Endodermal cell (in vitro differentiated cells): Measurements from ENCODE around the gene ABCB7. TPM values are rescaled to one million over a fixed set of nuclear protein-coding genes. Genes with fewer than 3 reads are reported as not detected.
"Not testable (repeated sequence)": the region's sequence is repeated elsewhere in the genome, so short reads cannot be mapped to it uniquely, and the experiment has no call there.

Experiments used
- DNase-seq: peaks from one replicate; pipeline ENCODE4 v3.0.0-alpha.2; 2017
- H3K27ac ChIP-seq: 2 replicates; pipeline ENCODE4 v1.5.1; 2013; ENCODE audit warnings: mild to moderate bottlenecking, low read depth, low read length, moderate library complexity
- H3K27me3 ChIP-seq: 2 replicates; pipeline ENCODE4 v1.6.1; 2013; ENCODE audit warnings: mild to moderate bottlenecking, low read length, moderate library complexity; ENCODE audit not compliant: insufficient read depth, control insufficient read depth, poor library complexity, severe bottlenecking
- H3K36me3 ChIP-seq: 2 replicates; pipeline ENCODE4 v1.7.0; 2013; ENCODE audit warnings: mild to moderate bottlenecking, low read length, moderate library complexity; ENCODE audit not compliant: control insufficient read depth, insufficient read depth
- H3K4me1 ChIP-seq: one replicate; pipeline ENCODE4 v1.7.0; 2013; ENCODE audit warnings: low read length; ENCODE audit not compliant: control insufficient read depth, insufficient read depth
- H3K4me3 ChIP-seq: 2 replicates; pipeline ENCODE4 v1.5.1; 2013; ENCODE audit warnings: mild to moderate bottlenecking, low read length, moderate library complexity
- H3K9ac ChIP-seq: 2 replicates; pipeline ENCODE4 v1.6.1; 2013; ENCODE audit warnings: mild to moderate bottlenecking, low read length, moderate library complexity; ENCODE audit not compliant: poor library complexity, severe bottlenecking; ENCODE audit errors: extremely low read depth
- H3K9me3 ChIP-seq: 2 replicates; pipeline ENCODE4 v1.6.1; 2013; ENCODE audit warnings: mild to moderate bottlenecking, low read length, moderate library complexity; ENCODE audit not compliant: control insufficient read depth
- H3K27ac Mint-ChIP-seq: 2 replicates; pipeline ENCODE4 v1.8.0; 2020; ENCODE audit warnings: mixed read lengths
- H3K27me3 Mint-ChIP-seq: 2 replicates; pipeline ENCODE4 v1.8.0; 2021; ENCODE audit warnings: mild to moderate bottlenecking, mixed read lengths; ENCODE audit not compliant: insufficient read depth
- H3K36me3 Mint-ChIP-seq: 2 replicates; pipeline ENCODE4 v1.8.0; 2020; ENCODE audit warnings: low read depth, mixed read lengths
- H3K4me1 Mint-ChIP-seq: 2 replicates; pipeline ENCODE4 v1.8.0; 2020; ENCODE audit warnings: mixed read lengths
- H3K4me3 Mint-ChIP-seq: 2 replicates; pipeline ENCODE4 v1.8.0; 2020; ENCODE audit warnings: mild to moderate bottlenecking, moderate library complexity, mixed read lengths
- H3K9me3 Mint-ChIP-seq: 2 replicates; pipeline ENCODE4 v1.8.0; 2020; ENCODE audit warnings: mild to moderate bottlenecking, mixed read lengths
- WGBS, 2 experiments: methylation state at CpG; one replicate each; pipeline versions ENCODE4 v1.1.5 to v1.1.7; 2013; ENCODE audit warnings: missing lambda C conversion rate in 2 of 2, mixed read lengths in 1 of 2; ENCODE audit not compliant: insufficient coverage in 1 of 2, insufficient read length in 1 of 2; 5-methylcytosine and 5-hydroxymethylcytosine counted together
- total RNA-seq, 2 donors: library from RNA; stranded (reverse); fragmentation: NEBNext Ultra II Directional in 1 of 2; extraction: Animal tissue kit (Norgen Biotek cat#: 25700) in 1 of 2; gene quantifications; 2 replicates in 1 of 2; 3 replicates in 1 of 2; pipeline ENCODE4 v1.2.1, GENCODE V29; 2021
- TF ChIP-seq, protein P1 (sequence below): fragments of 200-600 bp; sonication (generic); conservative IDR thresholded peaks from 2 replicates; pipeline ENCODE4 v1.5.0; 2021; ENCODE audit warnings: antibody characterized with exemption, mild to moderate bottlenecking

ABCB7 gene
- total RNA-seq, 2 donors from 2014 or later = 38.2 to 40.0 TPM

DNA sequence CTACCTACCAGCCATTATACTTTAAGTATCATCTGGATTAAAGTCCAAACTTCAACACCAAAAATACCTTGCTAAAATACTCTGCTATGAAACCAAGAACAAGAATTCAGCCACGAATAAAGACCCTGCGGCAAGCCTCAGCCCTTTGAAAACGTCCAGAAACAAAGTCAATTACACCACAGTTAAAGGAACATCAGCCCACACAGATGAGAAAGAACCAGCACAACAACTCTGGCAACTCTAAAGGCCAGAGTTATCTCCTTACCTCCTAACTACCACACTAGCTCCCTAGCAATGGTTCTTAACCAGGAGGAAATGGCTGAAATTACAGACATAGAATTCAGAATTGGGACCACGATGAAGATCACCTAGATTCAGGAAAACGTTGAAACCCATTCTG is 23.4 kb downstream of the ABCB7 start:
- Histone ChIP-seq H3K9me3 (no peaks in the 10 kb centered on the region), H3K36me3 (no peaks in the 10 kb centered on the region), H3K27ac (no peak overlapping the region), H3K4me3 (no peak overlapping the region), H3K9ac (no peak overlapping the region), H3K4me1 (no peaks in the 10 kb centered on the region), H3K27me3 (no peaks in the 10 kb centered on the region)
- peaks cover 68% of the 10 kb centered on the region for H3K9me3 Mint-ChIP-seq
- no peaks in the 10 kb centered on the region for H3K4me1 Mint-ChIP-seq
- WGBS, 2 experiments = 78% methylated on average over 5 of the region's 5 CpGs; no CpG with 5 or more reads in 1 of the 2 experiments
- H3K27ac Mint-ChIP-seq = no peak overlapping the region
- no peak for DNase-seq
- H3K4me3 Mint-ChIP-seq = no peak overlapping the region
- H3K36me3 Mint-ChIP-seq = peaks cover 5% of the 10 kb centered on the region
- H3K27me3 Mint-ChIP-seq = no peaks in the 10 kb centered on the region
- TF ChIP-seq, protein P1, sequence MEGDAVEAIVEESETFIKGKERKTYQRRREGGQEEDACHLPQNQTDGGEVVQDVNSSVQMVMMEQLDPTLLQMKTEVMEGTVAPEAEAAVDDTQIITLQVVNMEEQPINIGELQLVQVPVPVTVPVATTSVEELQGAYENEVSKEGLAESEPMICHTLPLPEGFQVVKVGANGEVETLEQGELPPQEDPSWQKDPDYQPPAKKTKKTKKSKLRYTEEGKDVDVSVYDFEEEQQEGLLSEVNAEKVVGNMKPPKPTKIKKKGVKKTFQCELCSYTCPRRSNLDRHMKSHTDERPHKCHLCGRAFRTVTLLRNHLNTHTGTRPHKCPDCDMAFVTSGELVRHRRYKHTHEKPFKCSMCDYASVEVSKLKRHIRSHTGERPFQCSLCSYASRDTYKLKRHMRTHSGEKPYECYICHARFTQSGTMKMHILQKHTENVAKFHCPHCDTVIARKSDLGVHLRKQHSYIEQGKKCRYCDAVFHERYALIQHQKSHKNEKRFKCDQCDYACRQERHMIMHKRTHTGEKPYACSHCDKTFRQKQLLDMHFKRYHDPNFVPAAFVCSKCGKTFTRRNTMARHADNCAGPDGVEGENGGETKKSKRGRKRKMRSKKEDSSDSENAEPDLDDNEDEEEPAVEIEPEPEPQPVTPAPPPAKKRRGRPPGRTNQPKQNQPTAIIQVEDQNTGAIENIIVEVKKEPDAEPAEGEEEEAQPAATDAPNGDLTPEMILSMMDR = no peak

DNA sequence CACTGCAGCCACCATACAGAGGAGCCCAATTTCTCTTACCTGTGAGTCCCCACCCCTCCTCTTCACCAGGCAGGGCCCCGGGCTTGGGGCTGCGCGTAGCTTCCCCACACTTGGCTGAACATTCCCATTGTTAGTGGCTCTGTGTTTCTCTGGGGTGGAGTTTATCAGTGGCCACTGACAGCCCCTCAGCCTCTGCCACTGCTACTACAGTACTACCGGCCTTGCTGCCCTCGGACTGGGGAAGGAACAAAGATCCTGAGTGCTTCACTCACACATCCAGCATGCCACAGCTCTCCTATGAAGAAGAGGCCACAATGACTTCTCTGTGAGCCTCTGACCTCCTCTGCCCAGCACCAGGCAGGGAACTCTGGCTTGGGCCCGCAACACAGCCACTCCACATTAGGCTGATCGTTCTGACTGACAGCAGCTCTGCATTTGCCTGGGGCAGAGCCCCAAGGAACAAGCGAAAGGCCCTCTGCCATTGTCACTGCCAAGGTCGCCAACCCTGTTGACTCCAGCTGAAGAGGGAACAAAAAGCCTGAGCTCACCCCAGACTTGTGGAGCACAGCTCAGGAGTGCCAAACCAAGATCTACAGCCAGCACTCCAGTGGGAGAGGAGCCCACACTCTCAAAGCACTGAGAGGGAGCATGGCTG is 24.0 kb downstream of the ABCB7 start:
- TF ChIP-seq, protein P1 = no peak
- no peak overlapping the region for H3K27ac Mint-ChIP-seq
- no peaks in the 10 kb centered on the region for H3K4me1 Mint-ChIP-seq
- Histone ChIP-seq H3K4me1 (no peaks in the 10 kb centered on the region), H3K9ac (no peak overlapping the region), H3K27ac (peak overlapping the region; percentile 32), H3K27me3 (no peaks in the 10 kb centered on the region), H3K9me3 (no peaks in the 10 kb centered on the region), H3K4me3 (no peak overlapping the region), H3K36me3 (no peaks in the 10 kb centered on the region)
- no peak for DNase-seq
- 94% methylated on average over 7 of the region's 9 CpGs; no CpG with 5 or more reads in 1 of the 2 experiments for WGBS, 2 experiments
- H3K36me3 Mint-ChIP-seq = peaks cover 5% of the 10 kb centered on the region
- H3K9me3 Mint-ChIP-seq = peaks cover 68% of the 10 kb centered on the region
- no peaks in the 10 kb centered on the region for H3K27me3 Mint-ChIP-seq
- no peak overlapping the region for H3K4me3 Mint-ChIP-seq

DNA sequence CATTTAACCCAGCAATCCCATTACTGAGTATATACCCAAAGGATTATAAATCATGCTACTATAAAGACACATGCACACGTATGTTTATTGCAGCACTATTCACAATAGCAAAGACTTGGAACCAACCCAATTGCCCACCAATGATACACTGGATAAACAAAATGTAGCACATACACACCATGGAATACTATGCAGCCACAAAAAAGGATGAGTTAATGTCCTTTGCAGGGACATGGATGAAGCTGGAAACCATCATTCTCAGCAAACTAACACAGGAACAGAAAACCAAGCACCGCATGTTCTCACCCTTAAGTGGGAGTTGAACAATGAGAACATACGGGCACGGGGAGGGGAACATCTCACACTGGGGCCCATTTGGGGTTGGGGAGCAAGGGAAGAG is 27.0 kb downstream of the ABCB7 start:
- DNase-seq, H3K4me3 ChIP-seq, H3K9me3 ChIP-seq, H3K4me1 ChIP-seq, H3K36me3 ChIP-seq, H3K27ac ChIP-seq, H3K9ac ChIP-seq, H3K4me1 Mint-ChIP-seq, H3K36me3 Mint-ChIP-seq, H3K4me3 Mint-ChIP-seq, H3K27ac Mint-ChIP-seq, H3K27me3 Mint-ChIP-seq, H3K27me3 ChIP-seq: not testable (repeated sequence)
- peaks cover 59% of the 10 kb centered on the region for H3K9me3 Mint-ChIP-seq
- 100% methylated on average over 2 of the region's 4 CpGs for WGBS, 2 experiments

DNA sequence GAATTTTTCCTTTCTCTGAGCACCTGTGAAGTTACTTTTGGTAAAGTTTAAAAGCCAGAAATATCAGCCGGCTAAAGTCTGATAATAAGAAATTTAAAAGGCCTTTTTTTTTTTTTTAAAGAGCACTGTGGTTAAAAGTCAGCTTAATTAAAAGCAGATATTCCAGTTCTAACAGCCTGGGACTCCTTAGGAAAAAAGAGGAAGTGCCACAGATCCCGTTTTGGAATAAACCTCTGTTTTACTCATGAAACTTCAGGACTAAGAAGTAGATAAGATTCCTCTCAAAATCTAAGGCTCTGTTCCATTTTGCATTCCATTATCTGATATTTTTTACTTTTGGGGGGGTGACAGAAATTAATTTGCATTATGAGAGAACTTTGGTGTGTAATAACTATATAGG is 37.8 kb downstream of the ABCB7 start:
- no peaks in the 10 kb centered on the region for H3K36me3 ChIP-seq
- H3K27me3 ChIP-seq = no peaks in the 10 kb centered on the region
- no peak overlapping the region for H3K9ac ChIP-seq
- H3K9me3 ChIP-seq = peaks cover 12% of the 10 kb centered on the region
- peaks cover 7% of the 10 kb centered on the region for H3K4me1 Mint-ChIP-seq
- no peak overlapping the region for H3K4me3 Mint-ChIP-seq
- no peaks in the 10 kb centered on the region for H3K27me3 Mint-ChIP-seq
- WGBS, 2 experiments = 78% methylated on average over 2 of the region's 2 CpGs; no CpG with 5 or more reads in 1 of the 2 experiments
- H3K4me1 ChIP-seq = no peaks in the 10 kb centered on the region
- peaks cover 15% of the 10 kb centered on the region for H3K36me3 Mint-ChIP-seq
- TF ChIP-seq, protein P1 = no peak
- no peak for DNase-seq
- no peak overlapping the region for H3K27ac ChIP-seq
- H3K4me3 ChIP-seq = no peak overlapping the region
- H3K9me3 Mint-ChIP-seq = peaks cover 63% of the 10 kb centered on the region
- no peak overlapping the region for H3K27ac Mint-ChIP-seq
